ENCODE data around the gene KCTD11. TPM values are rescaled to one million over a fixed set of nuclear protein-coding genes. Genes with fewer than 3 reads are reported as not detected.

The KCTD11 gene
- total and polyA plus RNA-seq, 4 donors, result 0.39 to 3.5 (median 1.4) TPM

DNA sequence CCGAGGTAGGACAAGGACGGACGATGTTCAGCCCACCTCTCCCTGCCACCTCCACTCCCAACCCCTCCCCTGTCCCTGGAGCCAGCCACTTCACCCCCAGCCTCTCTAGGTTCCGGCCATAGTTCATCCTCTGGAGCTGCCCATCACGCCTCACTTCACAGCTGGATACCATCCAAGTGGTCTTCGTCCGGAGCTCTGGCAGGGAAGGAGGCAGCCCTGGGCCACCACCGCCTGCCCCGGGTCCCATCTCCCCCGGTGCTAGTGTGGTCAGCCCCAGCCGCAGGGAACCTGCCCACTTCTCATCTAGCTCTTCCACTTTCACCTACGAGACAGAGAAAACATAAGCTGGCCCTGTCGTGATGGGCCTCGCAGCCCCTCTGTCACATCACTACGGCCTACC, 30.5 kb upstream of the KCTD11 start:
- Histone ChIP-seq H3K4me3 (ENCODE audit: low read depth in 1 of 3, low read length in 3 of 3) (no peak overlapping the region), H3K9ac (ENCODE audit: low read depth in 1 of 2, low read length in 2 of 2) (no peak overlapping the region), H3K9me3 (ENCODE audit: control insufficient read depth in 4 of 4, low read length in 3 of 4) (no peaks in the 10 kb centered on the region), H3K27ac (ENCODE audit: low read depth in 1 of 2, low read length in 2 of 2) (no peak overlapping the region), H3K36me3 (ENCODE audit: control insufficient read depth in 4 of 4, insufficient read depth in 3 of 4, low read depth in 1 of 4, low read length in 3 of 4) (peaks cover 17 to 78% (median 36%) of the 10 kb centered on the region in 4 donors), H3K27me3 (ENCODE audit: control insufficient read depth in 4 of 4, insufficient read depth in 4 of 4, low read length in 3 of 4) (no peaks in the 10 kb centered on the region), H3K4me1 (ENCODE audit: control insufficient read depth in 4 of 4, insufficient read depth in 4 of 4, low read length in 3 of 4) (peaks cover 0 to under 1% (median 0%) of the 10 kb centered on the region in 4 donors)
- WGBS, result 93% methylated on average over 15 of the region's 15 CpGs
- no peak for DNase-seq (ENCODE audit: low spot score)
- TF ChIP-seq, protein P1, sequence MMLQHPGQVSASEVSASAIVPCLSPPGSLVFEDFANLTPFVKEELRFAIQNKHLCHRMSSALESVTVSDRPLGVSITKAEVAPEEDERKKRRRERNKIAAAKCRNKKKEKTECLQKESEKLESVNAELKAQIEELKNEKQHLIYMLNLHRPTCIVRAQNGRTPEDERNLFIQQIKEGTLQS (IDR thresholded peaks at IDR 0.05), result no peak

DNA sequence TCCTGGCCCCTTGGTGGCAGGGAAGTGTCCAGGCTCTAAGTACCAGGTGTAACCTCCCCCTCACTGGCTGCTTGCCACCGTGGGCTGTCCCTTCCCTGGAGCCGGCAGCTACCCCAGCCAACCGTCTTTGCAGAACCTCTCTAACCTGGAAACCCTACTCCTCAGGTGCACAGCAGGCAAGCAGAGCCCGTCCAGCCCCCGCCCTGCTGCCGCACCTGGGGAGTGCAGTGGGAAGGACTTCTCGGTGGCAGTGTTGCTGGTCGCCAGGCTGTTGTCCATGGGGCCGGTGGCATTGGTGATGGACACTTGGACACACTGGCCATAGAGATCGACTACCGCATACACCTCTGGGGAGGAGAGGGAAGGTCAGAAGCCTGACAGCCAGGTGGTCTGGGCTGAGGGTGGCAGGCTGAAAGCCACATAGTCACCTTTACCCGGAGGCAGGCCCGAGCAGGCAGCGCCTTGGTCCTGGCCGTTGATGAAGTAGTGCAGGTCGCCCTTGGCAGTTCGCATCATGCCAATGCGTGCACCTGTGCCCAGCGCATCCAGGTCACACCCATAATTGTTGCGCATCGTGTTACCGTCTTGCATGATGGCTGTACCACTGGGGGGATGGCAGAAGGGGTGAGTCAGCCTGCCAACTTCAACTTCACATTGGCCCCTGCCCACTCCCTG, 29.3 kb upstream of the KCTD11 start:
- DNase-seq (ENCODE audit: low spot score), result no peak
- 93% methylated on average over 22 of the region's 22 CpGs for WGBS
- Histone ChIP-seq H3K27ac (ENCODE audit: low read depth in 1 of 2, low read length in 2 of 2) (no peak overlapping the region), H3K4me3 (ENCODE audit: low read depth in 1 of 3, low read length in 3 of 3) (no peak overlapping the region), H3K4me1 (ENCODE audit: control insufficient read depth in 4 of 4, insufficient read depth in 4 of 4, low read length in 3 of 4) (peaks cover 0 to 2% (median 0%) of the 10 kb centered on the region in 4 donors), H3K36me3 (ENCODE audit: control insufficient read depth in 4 of 4, insufficient read depth in 3 of 4, low read depth in 1 of 4, low read length in 3 of 4) (peaks cover 18 to 72% (median 33%) of the 10 kb centered on the region in 4 donors), H3K9me3 (ENCODE audit: control insufficient read depth in 4 of 4, low read length in 3 of 4) (no peaks in the 10 kb centered on the region), H3K9ac (ENCODE audit: low read depth in 1 of 2, low read length in 2 of 2) (no peak overlapping the region), H3K27me3 (ENCODE audit: control insufficient read depth in 4 of 4, insufficient read depth in 4 of 4, low read length in 3 of 4) (no peaks in the 10 kb centered on the region)
- no peak for TF ChIP-seq SP1 (IDR thresholded peaks at IDR 0.05)
- no peak for TF ChIP-seq TAF1 (conservative IDR thresholded peaks at IDR 0.05)
- no peak for TF ChIP-seq RAD21 (IDR thresholded peaks at IDR 0.05)
- TF ChIP-seq, protein P2, sequence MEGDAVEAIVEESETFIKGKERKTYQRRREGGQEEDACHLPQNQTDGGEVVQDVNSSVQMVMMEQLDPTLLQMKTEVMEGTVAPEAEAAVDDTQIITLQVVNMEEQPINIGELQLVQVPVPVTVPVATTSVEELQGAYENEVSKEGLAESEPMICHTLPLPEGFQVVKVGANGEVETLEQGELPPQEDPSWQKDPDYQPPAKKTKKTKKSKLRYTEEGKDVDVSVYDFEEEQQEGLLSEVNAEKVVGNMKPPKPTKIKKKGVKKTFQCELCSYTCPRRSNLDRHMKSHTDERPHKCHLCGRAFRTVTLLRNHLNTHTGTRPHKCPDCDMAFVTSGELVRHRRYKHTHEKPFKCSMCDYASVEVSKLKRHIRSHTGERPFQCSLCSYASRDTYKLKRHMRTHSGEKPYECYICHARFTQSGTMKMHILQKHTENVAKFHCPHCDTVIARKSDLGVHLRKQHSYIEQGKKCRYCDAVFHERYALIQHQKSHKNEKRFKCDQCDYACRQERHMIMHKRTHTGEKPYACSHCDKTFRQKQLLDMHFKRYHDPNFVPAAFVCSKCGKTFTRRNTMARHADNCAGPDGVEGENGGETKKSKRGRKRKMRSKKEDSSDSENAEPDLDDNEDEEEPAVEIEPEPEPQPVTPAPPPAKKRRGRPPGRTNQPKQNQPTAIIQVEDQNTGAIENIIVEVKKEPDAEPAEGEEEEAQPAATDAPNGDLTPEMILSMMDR (IDR thresholded peaks at IDR 0.05; ENCODE audit: low read depth, low read length, missing input control), result no peak
- TF ChIP-seq, protein P1 (IDR thresholded peaks at IDR 0.05), result no peak
- TF ChIP-seq, protein P3, sequence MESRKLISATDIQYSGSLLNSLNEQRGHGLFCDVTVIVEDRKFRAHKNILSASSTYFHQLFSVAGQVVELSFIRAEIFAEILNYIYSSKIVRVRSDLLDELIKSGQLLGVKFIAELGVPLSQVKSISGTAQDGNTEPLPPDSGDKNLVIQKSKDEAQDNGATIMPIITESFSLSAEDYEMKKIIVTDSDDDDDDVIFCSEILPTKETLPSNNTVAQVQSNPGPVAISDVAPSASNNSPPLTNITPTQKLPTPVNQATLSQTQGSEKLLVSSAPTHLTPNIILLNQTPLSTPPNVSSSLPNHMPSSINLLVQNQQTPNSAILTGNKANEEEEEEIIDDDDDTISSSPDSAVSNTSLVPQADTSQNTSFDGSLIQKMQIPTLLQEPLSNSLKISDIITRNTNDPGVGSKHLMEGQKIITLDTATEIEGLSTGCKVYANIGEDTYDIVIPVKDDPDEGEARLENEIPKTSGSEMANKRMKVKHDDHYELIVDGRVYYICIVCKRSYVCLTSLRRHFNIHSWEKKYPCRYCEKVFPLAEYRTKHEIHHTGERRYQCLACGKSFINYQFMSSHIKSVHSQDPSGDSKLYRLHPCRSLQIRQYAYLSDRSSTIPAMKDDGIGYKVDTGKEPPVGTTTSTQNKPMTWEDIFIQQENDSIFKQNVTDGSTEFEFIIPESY (IDR thresholded peaks at IDR 0.05), result no peak
- no peak for TF ChIP-seq GABPA (IDR thresholded peaks at IDR 0.05 in 1 of 2, conservative IDR thresholded peaks at IDR 0.05 in 1 of 2)
- no peak for TF ChIP-seq YY1 (IDR thresholded peaks at IDR 0.05)
- TF ChIP-seq, protein P4, sequence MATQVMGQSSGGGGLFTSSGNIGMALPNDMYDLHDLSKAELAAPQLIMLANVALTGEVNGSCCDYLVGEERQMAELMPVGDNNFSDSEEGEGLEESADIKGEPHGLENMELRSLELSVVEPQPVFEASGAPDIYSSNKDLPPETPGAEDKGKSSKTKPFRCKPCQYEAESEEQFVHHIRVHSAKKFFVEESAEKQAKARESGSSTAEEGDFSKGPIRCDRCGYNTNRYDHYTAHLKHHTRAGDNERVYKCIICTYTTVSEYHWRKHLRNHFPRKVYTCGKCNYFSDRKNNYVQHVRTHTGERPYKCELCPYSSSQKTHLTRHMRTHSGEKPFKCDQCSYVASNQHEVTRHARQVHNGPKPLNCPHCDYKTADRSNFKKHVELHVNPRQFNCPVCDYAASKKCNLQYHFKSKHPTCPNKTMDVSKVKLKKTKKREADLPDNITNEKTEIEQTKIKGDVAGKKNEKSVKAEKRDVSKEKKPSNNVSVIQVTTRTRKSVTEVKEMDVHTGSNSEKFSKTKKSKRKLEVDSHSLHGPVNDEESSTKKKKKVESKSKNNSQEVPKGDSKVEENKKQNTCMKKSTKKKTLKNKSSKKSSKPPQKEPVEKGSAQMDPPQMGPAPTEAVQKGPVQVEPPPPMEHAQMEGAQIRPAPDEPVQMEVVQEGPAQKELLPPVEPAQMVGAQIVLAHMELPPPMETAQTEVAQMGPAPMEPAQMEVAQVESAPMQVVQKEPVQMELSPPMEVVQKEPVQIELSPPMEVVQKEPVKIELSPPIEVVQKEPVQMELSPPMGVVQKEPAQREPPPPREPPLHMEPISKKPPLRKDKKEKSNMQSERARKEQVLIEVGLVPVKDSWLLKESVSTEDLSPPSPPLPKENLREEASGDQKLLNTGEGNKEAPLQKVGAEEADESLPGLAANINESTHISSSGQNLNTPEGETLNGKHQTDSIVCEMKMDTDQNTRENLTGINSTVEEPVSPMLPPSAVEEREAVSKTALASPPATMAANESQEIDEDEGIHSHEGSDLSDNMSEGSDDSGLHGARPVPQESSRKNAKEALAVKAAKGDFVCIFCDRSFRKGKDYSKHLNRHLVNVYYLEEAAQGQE (IDR thresholded peaks at IDR 0.05), result no peak
- TF ChIP-seq HNF4G (IDR thresholded peaks at IDR 0.05), result no peak
- TF ChIP-seq, protein P5, sequence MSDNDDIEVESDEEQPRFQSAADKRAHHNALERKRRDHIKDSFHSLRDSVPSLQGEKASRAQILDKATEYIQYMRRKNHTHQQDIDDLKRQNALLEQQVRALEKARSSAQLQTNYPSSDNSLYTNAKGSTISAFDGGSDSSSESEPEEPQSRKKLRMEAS (IDR thresholded peaks at IDR 0.05), result no peak
- no peak for TF ChIP-seq FOXA2 (IDR thresholded peaks at IDR 0.05)
- no peak for TF ChIP-seq HNF4A (conservative IDR thresholded peaks at IDR 0.05)
- TF ChIP-seq EGR1 (IDR thresholded peaks at IDR 0.05; ENCODE audit: low read depth in 2 of 2), result no peak
- TF ChIP-seq FOXA1 (IDR thresholded peaks at IDR 0.05), result no peak
- no peak for TF ChIP-seq JUND (IDR thresholded peaks at IDR 0.05)
- no peak for TF ChIP-seq NR2F2 (IDR thresholded peaks at IDR 0.05)
- no peak for TF ChIP-seq RXRA (IDR thresholded peaks at IDR 0.05)

Measured in liver (tissue), 9 donors.